IMR-90 (cell line): ENCODE measurements around the gene KRTAP2-1.

ENCODE experiments used
- BHLHE40 ChIP-seq: fragments of 150-350 bp; IDR thresholded peaks from 2 replicates; pipeline ENCODE4 v1.6.1; 2016; ENCODE audit warnings: mild to moderate bottlenecking, low read depth, low read length
- CEBPB ChIP-seq: IDR thresholded peaks from 2 replicates; pipeline ENCODE4 v1.6.1; 2012; ENCODE audit warnings: low read depth, low read length, improper control_type of control experiment
- MAFK ChIP-seq: IDR thresholded peaks from 2 replicates; pipeline ENCODE4 v1.6.1; 2012; ENCODE audit warnings: low read depth, low read length, improper control_type of control experiment
- MAZ ChIP-seq: IDR thresholded peaks from 2 replicates; pipeline ENCODE4 v1.6.1; 2012; ENCODE audit warnings: low read depth, mild to moderate bottlenecking, low read length, improper control_type of control experiment, moderate library complexity, borderline replicate concordance
- MXI1 ChIP-seq: IDR thresholded peaks from 2 replicates; pipeline ENCODE4 v1.6.1; 2012; ENCODE audit warnings: low read depth, mild to moderate bottlenecking, low read length, moderate library complexity, borderline replicate concordance
- NFE2L2 ChIP-seq: fragments of 150-350 bp; IDR thresholded peaks from 2 replicates; pipeline ENCODE4 v1.6.1; 2016; ENCODE audit warnings: low read depth, mild to moderate bottlenecking, low read length
- POLR2A ChIP-seq: IDR thresholded peaks from 2 replicates; pipeline ENCODE4 v1.6.1; 2012; ENCODE audit warnings: mild to moderate bottlenecking, low read depth, low read length
- RAD21 ChIP-seq: IDR thresholded peaks from 2 replicates; pipeline ENCODE4 v1.6.1; 2012; ENCODE audit warnings: low read length, improper control_type of control experiment
- RFX5 ChIP-seq: IDR thresholded peaks from 2 replicates; pipeline ENCODE4 v1.8.0; 2012; ENCODE audit warnings: low read depth, mild to moderate bottlenecking, low read length, moderate library complexity
- SMC3 ChIP-seq: fragments of 150-350 bp; IDR thresholded peaks from 2 replicates; pipeline ENCODE4 v1.6.1; 2016; ENCODE audit warnings: low read depth, mild to moderate bottlenecking, antibody characterized with exemption, low read length, moderate library complexity
- TF ChIP-seq, protein P1 (sequence below): conservative IDR thresholded peaks from 2 replicates; pipeline ENCODE4 v1.5.1; 2012; ENCODE audit warnings: mild to moderate bottlenecking, low read depth, low read length, improper control_type of control experiment
- TF ChIP-seq, protein P2 (sequence below): fragments of 150-350 bp; IDR thresholded peaks from 2 replicates; pipeline ENCODE4 v1.6.1; 2017; ENCODE audit warnings: mild to moderate bottlenecking, antibody characterized with exemption, low read length, low read depth

DNA sequence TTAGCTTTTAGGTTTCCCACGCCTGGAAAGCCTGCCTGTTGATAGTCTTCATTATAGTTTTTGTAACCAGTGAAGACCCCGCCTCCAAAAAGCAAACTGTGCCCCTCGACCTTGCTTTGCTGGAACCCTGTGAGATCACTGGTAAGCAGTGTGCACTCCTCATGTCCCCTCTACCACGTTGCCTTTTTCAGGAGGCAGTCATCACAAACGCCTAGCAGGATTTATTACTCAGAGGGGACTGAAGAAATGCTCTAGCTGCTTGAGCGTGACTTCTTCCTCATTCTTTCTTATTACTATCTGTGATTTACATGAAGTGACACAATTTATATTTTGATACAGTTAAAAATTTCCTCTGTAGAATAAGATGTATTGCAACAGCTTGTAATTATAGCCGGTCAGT is 31.7 kb downstream of the KRTAP2-1 start:
- TF ChIP-seq POLR2A (no peak), NFE2L2 (no peak), MAZ (no peak), SMC3 (no peak), RFX5 (no peak), BHLHE40 (no peak), CEBPB (no peak), MAFK (no peak), RAD21 (no peak), MXI1 (no peak)
- TF ChIP-seq, protein P1, sequence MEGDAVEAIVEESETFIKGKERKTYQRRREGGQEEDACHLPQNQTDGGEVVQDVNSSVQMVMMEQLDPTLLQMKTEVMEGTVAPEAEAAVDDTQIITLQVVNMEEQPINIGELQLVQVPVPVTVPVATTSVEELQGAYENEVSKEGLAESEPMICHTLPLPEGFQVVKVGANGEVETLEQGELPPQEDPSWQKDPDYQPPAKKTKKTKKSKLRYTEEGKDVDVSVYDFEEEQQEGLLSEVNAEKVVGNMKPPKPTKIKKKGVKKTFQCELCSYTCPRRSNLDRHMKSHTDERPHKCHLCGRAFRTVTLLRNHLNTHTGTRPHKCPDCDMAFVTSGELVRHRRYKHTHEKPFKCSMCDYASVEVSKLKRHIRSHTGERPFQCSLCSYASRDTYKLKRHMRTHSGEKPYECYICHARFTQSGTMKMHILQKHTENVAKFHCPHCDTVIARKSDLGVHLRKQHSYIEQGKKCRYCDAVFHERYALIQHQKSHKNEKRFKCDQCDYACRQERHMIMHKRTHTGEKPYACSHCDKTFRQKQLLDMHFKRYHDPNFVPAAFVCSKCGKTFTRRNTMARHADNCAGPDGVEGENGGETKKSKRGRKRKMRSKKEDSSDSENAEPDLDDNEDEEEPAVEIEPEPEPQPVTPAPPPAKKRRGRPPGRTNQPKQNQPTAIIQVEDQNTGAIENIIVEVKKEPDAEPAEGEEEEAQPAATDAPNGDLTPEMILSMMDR = no peak
- TF ChIP-seq, protein P2, sequence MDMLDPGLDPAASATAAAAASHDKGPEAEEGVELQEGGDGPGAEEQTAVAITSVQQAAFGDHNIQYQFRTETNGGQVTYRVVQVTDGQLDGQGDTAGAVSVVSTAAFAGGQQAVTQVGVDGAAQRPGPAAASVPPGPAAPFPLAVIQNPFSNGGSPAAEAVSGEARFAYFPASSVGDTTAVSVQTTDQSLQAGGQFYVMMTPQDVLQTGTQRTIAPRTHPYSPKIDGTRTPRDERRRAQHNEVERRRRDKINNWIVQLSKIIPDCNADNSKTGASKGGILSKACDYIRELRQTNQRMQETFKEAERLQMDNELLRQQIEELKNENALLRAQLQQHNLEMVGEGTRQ = no peak
